Measurements from ENCODE around the gene B4GALT5. TPM values are rescaled to one million over a fixed set of nuclear protein-coding genes. Genes with fewer than 3 reads are reported as not detected.
"Not testable (repeated sequence)": the region's sequence is repeated elsewhere in the genome, so short reads cannot be mapped to it uniquely, and the experiment has no call there.

Gene B4GALT5
- 10 to 100 TPM; 44.2 to 52.1 (median 50.5) TPM for polyA plus RNA-seq (ENCODE audit: insufficient read length in 3 of 3)
- long read RNA-seq, donor 1, full-length matches to known transcripts = 5 of 13 reads
- long read RNA-seq, donor 1, partial matches to known transcripts = 8 of 13 reads
- long read RNA-seq, donor 1, other reads (novel, unspliced or antisense) = 0 of 13 reads
- long read RNA-seq, donor 2, full-length matches to known transcripts = 5 of 5 reads
- long read RNA-seq, donor 2, partial matches to known transcripts = 0 of 5 reads
- long read RNA-seq, donor 2, other reads (novel, unspliced or antisense) = 0 of 5 reads
- long read RNA-seq, donor 3, full-length matches to known transcripts = 8 of 8 reads
- long read RNA-seq, donor 3, partial matches to known transcripts = 0 of 8 reads
- long read RNA-seq, donor 3, other reads (novel, unspliced or antisense) = 0 of 8 reads
- long read RNA-seq, donor 4, full-length matches to known transcripts = 10 of 10 reads
- long read RNA-seq, donor 4, partial matches to known transcripts = 0 of 10 reads
- long read RNA-seq, donor 4, other reads (novel, unspliced or antisense) = 0 of 10 reads
- long read RNA-seq, donor 5, full-length matches to known transcripts = 15 of 23 reads
- long read RNA-seq, donor 5, partial matches to known transcripts = 8 of 23 reads
- long read RNA-seq, donor 5, other reads (novel, unspliced or antisense) = 0 of 23 reads
- long read RNA-seq, donor 6, full-length matches to known transcripts = 11 of 11 reads
- long read RNA-seq, donor 6, partial matches to known transcripts = 0 of 11 reads
- long read RNA-seq, donor 6, other reads (novel, unspliced or antisense) = 0 of 11 reads
- long read RNA-seq, donor 7, full-length matches to known transcripts = 5 of 5 reads
- long read RNA-seq, donor 7, partial matches to known transcripts = 0 of 5 reads
- long read RNA-seq, donor 7, other reads (novel, unspliced or antisense) = 0 of 5 reads
- long read RNA-seq, donor 8, full-length matches to known transcripts = 13 of 19 reads
- long read RNA-seq, donor 8, partial matches to known transcripts = 6 of 19 reads
- long read RNA-seq, donor 8, other reads (novel, unspliced or antisense) = 0 of 19 reads
- long read RNA-seq, donor 9, full-length matches to known transcripts = 5 of 5 reads
- long read RNA-seq, donor 9, partial matches to known transcripts = 0 of 5 reads
- long read RNA-seq, donor 9, other reads (novel, unspliced or antisense) = 0 of 5 reads
- long read RNA-seq, donor 10, full-length matches to known transcripts = 4 of 9 reads
- long read RNA-seq, donor 10, partial matches to known transcripts = 5 of 9 reads
- long read RNA-seq, donor 10, other reads (novel, unspliced or antisense) = 0 of 9 reads
- long read RNA-seq, donor 11, full-length matches to known transcripts = 6 of 6 reads
- long read RNA-seq, donor 11, partial matches to known transcripts = 0 of 6 reads
- long read RNA-seq, donor 11, other reads (novel, unspliced or antisense) = 0 of 6 reads
- long read RNA-seq, donor 12, full-length matches to known transcripts = 1 of 1 reads
- long read RNA-seq, donor 12, partial matches to known transcripts = 0 of 1 reads
- long read RNA-seq, donor 12, other reads (novel, unspliced or antisense) = 0 of 1 reads
- long read RNA-seq, donor 13, full-length matches to known transcripts = 11 of 20 reads
- long read RNA-seq, donor 13, partial matches to known transcripts = 9 of 20 reads
- long read RNA-seq, donor 13, other reads (novel, unspliced or antisense) = 0 of 20 reads
- long read RNA-seq, donor 14, full-length matches to known transcripts = 5 of 5 reads
- long read RNA-seq, donor 14, partial matches to known transcripts = 0 of 5 reads
- long read RNA-seq, donor 14, other reads (novel, unspliced or antisense) = 0 of 5 reads
- long read RNA-seq, donor 15, full-length matches to known transcripts = 3 of 3 reads
- long read RNA-seq, donor 15, partial matches to known transcripts = 0 of 3 reads
- long read RNA-seq, donor 15, other reads (novel, unspliced or antisense) = 0 of 3 reads
- long read RNA-seq, donor 16, full-length matches to known transcripts = 18 of 27 reads
- long read RNA-seq, donor 16, partial matches to known transcripts = 9 of 27 reads
- long read RNA-seq, donor 16, other reads (novel, unspliced or antisense) = 0 of 27 reads

GRCh38 chr20:49713753-49714712, at the start of gene B4GALT5:
TSS of gene B4GALT5 (minus strand) at chr20:49713878. CDS start at chr20:49713690, 188 bp downstream.
- DNase-seq (ENCODE audit: extremely low read depth in 1 of 11, low read depth in 9 of 11, low spot score in 4 of 11) = peak; percentile 60 to 84 (median 81)

GRCh38 chr20:49762940-49763766, 49.5 kb upstream of the B4GALT5 start:
- no peak for DNase-seq (ENCODE audit: extremely low read depth in 1 of 11, low read depth in 9 of 11, low spot score in 4 of 11)

- DNase-seq (ENCODE audit: extremely low read depth in 1 of 11, low read depth in 9 of 11, low spot score in 4 of 11) = not testable (repeated sequence)
Measured at GRCh38 chr20:49761888-49762287, 48.2 kb upstream of the B4GALT5 start.

- DNase-seq (ENCODE audit: extremely low read depth in 1 of 11, low read depth in 9 of 11, low spot score in 4 of 11) = no peak
Measured at GRCh38 chr20:49759266-49759950, 45.7 kb upstream of the B4GALT5 start.

GRCh38 chr20:49758781-49759180, 45.1 kb upstream of the B4GALT5 start:
- no peak for DNase-seq (ENCODE audit: extremely low read depth in 1 of 11, low read depth in 9 of 11, low spot score in 4 of 11)

- DNase-seq (ENCODE audit: extremely low read depth in 1 of 11, low read depth in 9 of 11, low spot score in 4 of 11) = no peak
Measured at GRCh38 chr20:49757597-49757996, 43.9 kb upstream of the B4GALT5 start.

- DNase-seq (ENCODE audit: extremely low read depth in 1 of 11, low read depth in 9 of 11, low spot score in 4 of 11) = no peak
Measured at GRCh38 chr20:49756241-49756640, 42.6 kb upstream of the B4GALT5 start.

GRCh38 chr20:49754596-49754995, 40.9 kb upstream of the B4GALT5 start:
- DNase-seq (ENCODE audit: extremely low read depth in 1 of 11, low read depth in 9 of 11, low spot score in 4 of 11) = no peak

- DNase-seq (ENCODE audit: extremely low read depth in 1 of 11, low read depth in 9 of 11, low spot score in 4 of 11) = no peak
Measured at GRCh38 chr20:49753133-49753532, 39.5 kb upstream of the B4GALT5 start.

- DNase-seq (ENCODE audit: extremely low read depth in 1 of 11, low read depth in 9 of 11, low spot score in 4 of 11) = no peak
Measured at GRCh38 chr20:49752201-49752903, 38.7 kb upstream of the B4GALT5 start.

- DNase-seq (ENCODE audit: extremely low read depth in 1 of 11, low read depth in 9 of 11, low spot score in 4 of 11) = no peak
Measured at GRCh38 chr20:49751397-49751736, 37.7 kb upstream of the B4GALT5 start.

GRCh38 chr20:49750611-49751396, 37.1 kb upstream of the B4GALT5 start:
- DNase-seq (ENCODE audit: extremely low read depth in 1 of 11, low read depth in 9 of 11, low spot score in 4 of 11) = no peak

- no peak for DNase-seq (ENCODE audit: extremely low read depth in 1 of 11, low read depth in 9 of 11, low spot score in 4 of 11)
Measured at GRCh38 chr20:49749625-49750024, 35.9 kb upstream of the B4GALT5 start.

- DNase-seq (ENCODE audit: extremely low read depth in 1 of 11, low read depth in 9 of 11, low spot score in 4 of 11) = no peak
Measured at GRCh38 chr20:49748525-49748838, 34.8 kb upstream of the B4GALT5 start.
